ENCODE results near the gene IL9R. TPM values are rescaled to one million over a fixed set of nuclear protein-coding genes. Genes with fewer than 3 reads are reported as not detected.

Gene IL9R, protein sequence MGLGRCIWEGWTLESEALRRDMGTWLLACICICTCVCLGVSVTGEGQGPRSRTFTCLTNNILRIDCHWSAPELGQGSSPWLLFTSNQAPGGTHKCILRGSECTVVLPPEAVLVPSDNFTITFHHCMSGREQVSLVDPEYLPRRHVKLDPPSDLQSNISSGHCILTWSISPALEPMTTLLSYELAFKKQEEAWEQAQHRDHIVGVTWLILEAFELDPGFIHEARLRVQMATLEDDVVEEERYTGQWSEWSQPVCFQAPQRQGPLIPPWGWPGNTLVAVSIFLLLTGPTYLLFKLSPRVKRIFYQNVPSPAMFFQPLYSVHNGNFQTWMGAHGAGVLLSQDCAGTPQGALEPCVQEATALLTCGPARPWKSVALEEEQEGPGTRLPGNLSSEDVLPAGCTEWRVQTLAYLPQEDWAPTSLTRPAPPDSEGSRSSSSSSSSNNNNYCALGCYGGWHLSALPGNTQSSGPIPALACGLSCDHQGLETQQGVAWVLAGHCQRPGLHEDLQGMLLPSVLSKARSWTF
- total RNA-seq, result not detected in 2 replicates

DNA sequence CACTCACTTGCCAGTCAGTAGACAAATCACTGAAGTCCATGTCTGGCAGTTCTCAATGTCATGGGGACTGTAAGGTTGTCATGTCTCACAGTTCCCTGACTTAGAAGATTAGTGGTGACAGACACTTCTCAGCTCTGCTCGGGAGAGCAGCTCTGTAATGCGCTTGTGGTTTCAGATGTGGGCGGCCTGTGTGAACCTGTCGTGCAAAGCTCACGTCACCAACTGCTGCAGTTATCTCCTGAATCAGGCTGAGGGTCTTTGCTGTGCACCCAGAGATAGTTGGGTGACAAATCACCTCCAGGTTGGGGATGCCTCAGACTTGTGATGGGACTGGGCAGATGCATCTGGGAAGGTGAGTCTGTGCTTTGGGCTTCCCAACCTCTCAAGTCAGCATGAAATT is at the start of gene IL9R:
Gene IL9R (plus strand): TSS at position 261 of the 400 bp plus-strand sequence. CDS start 64 bp downstream, at position 325.

Other genes with a start within 250 kb of the IL9R start
- 42.5 and 44.5 TPM in 2 replicates for gene VAMP7, start 116.4 kb upstream of the IL9R start, total RNA-seq